Measurements from ENCODE around the gene HMGCR.
"Not testable (repeated sequence)": the region's sequence is repeated elsewhere in the genome, so short reads cannot be mapped to it uniquely, and the experiment has no call there.

The HMGCR gene

GRCh38 chr5:75331095-75332090 lies 5.6 kb upstream of the HMGCR start:
- TF ChIP-seq JUND (IDR thresholded peaks at IDR 0.05; ENCODE audit: low read depth) = no peak
- in situ Hi-C loops (cut with HindIII; ENCODE audit: low pct_unique_long_range_greater_than_20kb, low sequenced_read_pairs) = no loop called here
- peak in 1 of 2 experiments; percentile 29 for DNase-seq (ENCODE audit: low read depth in 1 of 2, low spot score in 1 of 2)

DNA sequence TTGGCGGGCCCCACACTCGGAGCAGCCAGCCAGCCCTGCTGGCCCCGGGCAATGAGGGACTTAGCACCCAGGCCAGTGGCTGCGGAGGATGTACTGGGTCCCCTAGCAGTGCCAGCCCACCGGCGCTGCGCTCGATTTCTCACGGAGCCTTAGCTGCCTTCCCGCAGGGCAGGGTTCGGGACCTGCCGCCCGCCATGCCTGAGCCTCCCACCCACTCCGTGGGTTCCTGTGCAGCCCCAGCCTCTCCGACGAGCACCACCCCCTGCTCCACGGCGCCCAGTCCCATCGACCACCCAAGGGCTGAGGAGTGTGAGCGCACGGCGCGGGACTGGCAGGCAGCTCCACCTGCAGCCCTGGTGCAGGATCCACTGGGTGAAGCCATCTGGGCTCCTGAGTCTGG lies 3.3 kb upstream of the HMGCR start:
- DNase-seq (ENCODE audit: low read depth in 1 of 2, low spot score in 1 of 2) = not testable (repeated sequence)

GRCh38 chr5:75334413-75334812 lies 2.6 kb upstream of the HMGCR start:
- DNase-seq (ENCODE audit: low read depth in 1 of 2, low spot score in 1 of 2); in situ Hi-C loops (cut with HindIII; ENCODE audit: low pct_unique_long_range_greater_than_20kb, low sequenced_read_pairs): not testable (repeated sequence)

More for the DNA sequence above, 3.3 kb upstream of the HMGCR start:
- in situ Hi-C loops (cut with HindIII; ENCODE audit: low pct_unique_long_range_greater_than_20kb, low sequenced_read_pairs) = not testable (repeated sequence)

DNA sequence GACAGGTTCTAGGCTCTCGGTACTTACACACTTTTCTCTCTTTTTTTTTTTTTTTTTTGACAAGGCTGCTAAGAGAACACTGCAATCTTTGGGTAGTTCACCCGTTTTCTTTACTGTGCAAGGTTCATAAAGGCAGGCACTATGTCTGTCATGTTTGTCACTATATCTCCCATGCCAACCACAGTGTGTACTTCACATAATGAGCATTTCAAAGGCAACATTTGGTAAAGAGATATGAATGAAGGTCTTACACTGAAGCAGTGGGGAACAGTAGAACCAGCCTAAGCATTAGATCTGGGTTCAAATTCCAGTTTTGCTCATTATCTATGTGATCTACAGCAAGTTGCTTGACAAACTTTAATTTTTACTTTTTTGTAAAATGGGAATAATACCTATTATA lies 1.5 kb upstream of the HMGCR start:
- in situ Hi-C loops (cut with HindIII; ENCODE audit: low pct_unique_long_range_greater_than_20kb, low sequenced_read_pairs) = no loop called here

DNA sequence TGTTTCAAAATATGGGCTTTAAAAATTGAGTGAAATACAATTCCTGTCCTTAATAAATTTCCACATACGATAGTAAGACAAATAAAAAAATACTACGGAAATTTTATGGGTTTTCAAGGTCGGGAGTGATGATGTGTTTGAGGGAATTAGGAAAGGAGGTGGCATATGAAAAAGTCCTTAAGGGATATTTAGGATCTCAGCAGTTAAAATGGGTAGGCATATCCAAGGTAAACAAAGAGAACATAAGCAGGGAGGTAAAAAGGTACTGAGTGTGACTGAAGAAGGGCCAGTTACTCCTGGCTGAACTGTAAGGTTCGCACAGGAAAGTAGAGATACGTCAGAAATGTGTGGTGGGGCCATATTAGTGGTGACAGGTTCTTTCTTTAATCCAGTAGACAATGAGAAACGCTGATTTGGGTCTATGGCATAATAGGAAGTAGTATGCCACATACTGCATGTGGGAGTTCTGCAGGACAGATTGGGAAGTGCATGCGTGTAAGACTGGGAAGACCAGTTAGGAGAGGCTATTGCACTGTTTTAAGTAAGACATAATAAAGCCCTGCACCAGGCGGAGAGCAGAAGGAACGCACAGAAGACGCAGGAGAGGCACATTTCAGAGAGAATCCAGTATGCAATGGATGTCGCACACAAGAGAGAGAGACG lies 937 bp upstream of the HMGCR start:
- in situ Hi-C loops (cut with HindIII; ENCODE audit: low pct_unique_long_range_greater_than_20kb, low sequenced_read_pairs) = no loop called here
- no peak for TF ChIP-seq JUND (IDR thresholded peaks at IDR 0.05; ENCODE audit: low read depth)
- DNase-seq (ENCODE audit: low read depth in 1 of 2, low spot score in 1 of 2) = peak; percentile 30 to 93

More for the DNA sequence above, 1.5 kb upstream of the HMGCR start:
- no peak for TF ChIP-seq JUND (IDR thresholded peaks at IDR 0.05; ENCODE audit: low read depth)
- no peak for DNase-seq (ENCODE audit: low read depth in 1 of 2, low spot score in 1 of 2)

GRCh38 chr5:75337366-75338021 lies 474 bp downstream of the HMGCR start:
- peak in 1 of 2 experiments; percentile 24 for DNase-seq (ENCODE audit: low read depth in 1 of 2, low spot score in 1 of 2)
- in situ Hi-C loops (cut with HindIII; ENCODE audit: low pct_unique_long_range_greater_than_20kb, low sequenced_read_pairs) = no loop called here
- TF ChIP-seq JUND (IDR thresholded peaks at IDR 0.05; ENCODE audit: low read depth) = no peak

DNA sequence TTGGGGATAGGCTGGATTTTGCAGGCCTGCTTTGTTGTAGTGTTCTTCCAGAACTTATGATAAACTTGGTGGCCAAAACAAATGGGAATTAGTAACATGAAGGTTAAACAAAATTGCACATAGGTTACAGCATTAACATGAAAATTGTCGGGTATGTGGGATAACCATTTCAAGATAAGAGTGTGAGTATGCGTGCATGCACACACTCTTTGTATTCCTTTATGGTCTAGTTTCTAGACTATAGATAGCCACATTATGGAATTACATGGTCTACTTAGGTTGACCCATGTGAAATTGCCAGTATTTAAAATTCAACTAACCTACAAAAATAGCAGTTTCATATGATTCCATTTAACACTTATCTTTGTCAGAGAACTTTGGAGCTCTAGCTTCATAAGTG lies 1.4 kb downstream of the HMGCR start:
- no peak for TF ChIP-seq JUND (IDR thresholded peaks at IDR 0.05; ENCODE audit: low read depth)
- no peak for DNase-seq (ENCODE audit: low read depth in 1 of 2, low spot score in 1 of 2)
- in situ Hi-C loops (cut with HindIII; ENCODE audit: low pct_unique_long_range_greater_than_20kb, low sequenced_read_pairs) = no loop called here

DNA sequence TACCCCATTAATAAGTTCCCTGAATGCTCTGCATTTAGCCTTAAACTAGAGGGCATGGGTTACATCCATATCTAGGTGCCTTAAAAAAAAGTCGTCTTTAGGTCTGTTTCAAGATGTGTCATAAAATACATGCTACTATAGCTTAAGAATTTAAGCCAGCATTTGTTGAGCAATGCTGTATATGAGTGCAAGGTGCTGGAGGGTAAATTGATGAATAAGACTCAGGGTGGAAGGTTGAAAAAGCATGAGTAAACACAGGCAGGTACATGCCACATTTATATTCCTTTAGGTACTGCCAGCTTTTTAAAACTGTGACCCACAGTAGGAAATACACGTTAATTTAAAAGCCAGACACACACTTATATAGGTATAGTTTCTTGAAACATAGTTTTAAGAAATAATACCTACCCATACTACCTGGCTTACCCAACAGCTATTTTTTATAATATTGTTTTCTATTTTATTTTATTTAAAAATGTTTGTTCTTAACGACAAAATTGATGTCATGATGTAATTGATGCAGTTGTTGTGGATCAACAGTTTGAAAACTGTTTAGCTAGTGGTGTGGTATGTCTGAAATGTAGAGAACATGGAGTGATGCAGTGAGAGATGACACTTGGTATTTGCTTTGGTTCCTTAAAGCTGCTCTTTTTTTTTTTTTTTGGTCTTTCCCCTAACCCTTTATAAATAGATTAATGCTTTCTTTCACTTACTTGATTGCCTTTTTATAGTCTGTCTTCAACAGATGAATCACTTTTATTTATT lies 3.9 kb downstream of the HMGCR start:
- no peak for DNase-seq (ENCODE audit: low read depth in 1 of 2, low spot score in 1 of 2)
- no peak for TF ChIP-seq JUND (IDR thresholded peaks at IDR 0.05; ENCODE audit: low read depth)
- in situ Hi-C loops (cut with HindIII; ENCODE audit: low pct_unique_long_range_greater_than_20kb, low sequenced_read_pairs) = no loop called here

DNA sequence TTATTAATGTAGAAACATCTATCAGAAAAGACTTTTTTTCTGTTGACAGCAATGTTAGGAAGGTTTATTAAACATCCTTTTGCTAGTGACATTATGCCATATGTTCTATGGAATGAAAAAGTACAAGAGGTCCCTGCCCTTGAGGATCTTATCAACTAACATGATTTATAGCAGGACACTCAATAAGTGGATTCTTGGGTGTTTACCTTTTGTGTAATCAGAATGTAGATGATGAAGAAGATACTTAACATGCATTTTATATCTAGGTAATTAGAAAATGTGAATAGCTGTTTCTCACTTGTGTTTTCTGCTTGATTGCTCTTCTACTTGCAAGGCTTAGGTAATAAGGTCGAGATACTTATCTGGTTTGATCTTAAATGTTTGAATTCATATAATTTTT lies 4.9 kb downstream of the HMGCR start:
- no peak for DNase-seq (ENCODE audit: low read depth in 1 of 2, low spot score in 1 of 2)
- TF ChIP-seq JUND (IDR thresholded peaks at IDR 0.05; ENCODE audit: low read depth) = no peak
- in situ Hi-C loops (cut with HindIII; ENCODE audit: low pct_unique_long_range_greater_than_20kb, low sequenced_read_pairs) = no loop called here

- TF ChIP-seq JUND (IDR thresholded peaks at IDR 0.05; ENCODE audit: low read depth) = no peak
- in situ Hi-C loops (cut with HindIII; ENCODE audit: low pct_unique_long_range_greater_than_20kb, low sequenced_read_pairs) = no loop called here
These were observed 5.8 kb downstream of the HMGCR start for GRCh38 chr5:75342836-75343235.

DNA sequence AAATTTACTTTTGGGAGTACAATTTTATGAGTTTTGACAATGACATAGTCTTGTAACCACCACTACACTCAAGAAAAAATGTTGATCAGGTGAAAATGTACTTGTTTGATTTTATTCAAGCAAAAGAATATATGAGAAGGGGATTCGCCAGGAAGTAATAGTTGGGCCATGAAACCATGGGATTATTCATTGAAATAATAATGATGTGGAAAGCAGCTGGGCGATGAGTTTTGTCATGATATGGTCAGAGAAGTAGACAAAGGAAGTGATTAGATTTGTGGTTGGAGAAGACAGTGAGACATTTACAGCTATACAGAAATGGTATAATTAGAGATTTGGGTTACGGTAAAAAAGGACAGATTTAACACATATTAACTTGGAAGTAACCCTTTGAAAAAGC lies 11.2 kb downstream of the HMGCR start:
- in situ Hi-C loops (cut with HindIII; ENCODE audit: low pct_unique_long_range_greater_than_20kb, low sequenced_read_pairs) = no loop called here
- no peak for TF ChIP-seq JUND (IDR thresholded peaks at IDR 0.05; ENCODE audit: low read depth)
- DNase-seq (ENCODE audit: low read depth in 1 of 2, low spot score in 1 of 2) = no peak

More at GRCh38 chr5:75342836-75343235, 5.8 kb downstream of the HMGCR start:
- no peak for DNase-seq (ENCODE audit: low read depth in 1 of 2, low spot score in 1 of 2)

- no peak for DNase-seq (ENCODE audit: low read depth in 1 of 2, low spot score in 1 of 2)
- in situ Hi-C loops (cut with HindIII; ENCODE audit: low pct_unique_long_range_greater_than_20kb, low sequenced_read_pairs) = no loop called here
- no peak for TF ChIP-seq JUND (IDR thresholded peaks at IDR 0.05; ENCODE audit: low read depth)
These were observed 12.6 kb downstream of the HMGCR start for GRCh38 chr5:75349663-75350062.
